ENCODE results near the gene DOCK6. TPM values are rescaled to one million over a fixed set of nuclear protein-coding genes. Genes with fewer than 3 reads are reported as not detected.

The DOCK6 gene
- total RNA-seq, 4 donors from 2014 or later = 37.5 to 92.7 (median 49.2) TPM

GRCh38 chr19:11299946-11300810, 37.9 kb upstream of the DOCK6 start:
- peaks cover 0 to 16% (median 0%) of the 10 kb centered on the region in 4 donors for H3K4me1 ChIP-seq
- H3K27ac ChIP-seq = no peak overlapping the region
- no peak for TF ChIP-seq POLR2A (IDR thresholded peaks at IDR 0.05)
- TF ChIP-seq EP300 (IDR thresholded peaks at IDR 0.05) = no peak
- no peak for TF ChIP-seq CTCF (IDR thresholded peaks at IDR 0.05)
- 67 to 68% methylated on average over 8 of the region's 8 CpGs for WGBS, 2 donors
- H3K27me3 ChIP-seq = no peaks in the 10 kb centered on the region
- H3K4me3 ChIP-seq = no peak overlapping the region
- H3K9me3 ChIP-seq = no peaks in the 10 kb centered on the region
- no peak for DNase-seq (ENCODE audit: low spot score in 2 of 2)
- H3K36me3 ChIP-seq = no peaks in the 10 kb centered on the region

- Histone ChIP-seq H3K4me1 (peaks cover 0 to 29% (median 2%) of the 10 kb centered on the region in 4 donors), H3K36me3 (no peaks in the 10 kb centered on the region), H3K9me3 (no peaks in the 10 kb centered on the region), H3K4me3 (no peak overlapping the region), H3K27me3 (no peaks in the 10 kb centered on the region), H3K27ac (peak overlapping the region in 3 of 4 donors; percentile 37 to 72 (median 63))
- TF ChIP-seq POLR2A (IDR thresholded peaks at IDR 0.05) = no peak
- TF ChIP-seq EP300 (IDR thresholded peaks at IDR 0.05) = no peak
- no peak for TF ChIP-seq CTCF (IDR thresholded peaks at IDR 0.05)
- DNase-seq (ENCODE audit: low spot score in 2 of 2) = peak in 1 of 2 donors; percentile 49
- WGBS, 2 donors = 35 to 39% methylated on average over 7 of the region's 7 CpGs
Measured at GRCh38 chr19:11296264-11296663, 33.9 kb upstream of the DOCK6 start.

- no peaks in the 10 kb centered on the region for H3K36me3 ChIP-seq
- DNase-seq (ENCODE audit: low spot score in 2 of 2) = peak in 1 of 2 donors; percentile 17
- WGBS, 2 donors = 79 to 87% methylated on average over 8 of the region's 8 CpGs
- H3K4me3 ChIP-seq = no peak within 1 kb of the TSS
- H3K27me3 ChIP-seq = no peaks in the 10 kb centered on the region
- no peak for TF ChIP-seq CTCF (IDR thresholded peaks at IDR 0.05)
- no peak for TF ChIP-seq POLR2A (IDR thresholded peaks at IDR 0.05)
- TF ChIP-seq EP300 (IDR thresholded peaks at IDR 0.05) = no peak
- H3K4me1 ChIP-seq = peaks cover 0 to 29% (median 2%) of the 10 kb centered on the region in 4 donors
- no peaks in the 10 kb centered on the region for H3K9me3 ChIP-seq
- peak within 1 kb of the TSS in 3 of 4 donors; percentile 37 to 72 (median 63) for H3K27ac ChIP-seq
Measured at GRCh38 chr19:11295665-11296245, 33.4 kb upstream of the DOCK6 start, which contains the start of gene TSPAN16. Gene TSPAN16 (plus strand): TSS chr19:11296160. CDS start chr19:11296298, 138 bp downstream.

- no peaks in the 10 kb centered on the region for H3K27me3 ChIP-seq
- H3K36me3 ChIP-seq = no peaks in the 10 kb centered on the region
- peaks cover 0 to 29% (median 2%) of the 10 kb centered on the region in 4 donors for H3K4me1 ChIP-seq
- DNase-seq (ENCODE audit: low spot score in 2 of 2) = no peak
- WGBS, 2 donors = 82 to 87% methylated on average over 4 of the region's 4 CpGs
- H3K9me3 ChIP-seq = no peaks in the 10 kb centered on the region
- H3K4me3 ChIP-seq = no peak overlapping the region
- TF ChIP-seq EP300 (IDR thresholded peaks at IDR 0.05) (no peak), POLR2A (IDR thresholded peaks at IDR 0.05) (no peak), CTCF (IDR thresholded peaks at IDR 0.05) (no peak)
- H3K27ac ChIP-seq = peak overlapping the region in 2 of 4 donors; percentile 34 to 37
Measured at GRCh38 chr19:11295180-11295579, 32.9 kb upstream of the DOCK6 start.
